ENCODE measurements around the gene PSMC3. TPM values are rescaled to one million over a fixed set of nuclear protein-coding genes. Genes with fewer than 3 reads are reported as not detected.

The PSMC3 gene
- total and polyA plus RNA-seq, 2 of the 13 experiments (the other 11 are each of a cell fraction or from before 2014, with no cell fraction given): 75.8 to 214 TPM

GRCh38 chr11:47407746-47408590 is 18.3 kb downstream of the PSMC3 start, which contains the start of gene SLC39A13 (continued):
- TF ChIP-seq ZHX1 (CRISPR knock-in tag; IDR thresholded peaks at IDR 0.05; ENCODE audit: low read depth): peak; percentile 85
- peak; percentile 71; the same call in 1 of the 2 replicates for TF ChIP-seq KAT7 (CRISPR knock-in tag; IDR thresholded peaks at IDR 0.05; ENCODE audit: borderline replicate concordance)
- no peak for TF ChIP-seq ZZZ3 (CRISPR knock-in tag; IDR thresholded peaks at IDR 0.05; ENCODE audit: borderline replicate concordance)
- TF ChIP-seq HNRNPLL (IDR thresholded peaks at IDR 0.05; ENCODE audit: low read depth, low read length, poor library complexity, severe bottlenecking): peak; percentile 99
- 0 out of 2 replicates have a peak, but pooled peaks have one; percentile 46 for TF ChIP-seq ZNF713 (CRISPR knock-in tag; IDR thresholded peaks at IDR 0.05)
- TF ChIP-seq RAD21 (CRISPR knock-in tag; IDR thresholded peaks at IDR 0.05): peak; percentile 99
- TF ChIP-seq ZSCAN21 (CRISPR knock-in tag; IDR thresholded peaks at IDR 0.05; ENCODE audit: borderline replicate concordance): peak; percentile 82
- TF ChIP-seq CREM (IDR thresholded peaks at IDR 0.05): no peak
- peak; percentile 70 for TF ChIP-seq CREM (CRISPR knock-in tag; IDR thresholded peaks at IDR 0.05)
- peak; percentile 2; the same call in 1 of the 2 replicates for TF ChIP-seq SMC3 (IDR thresholded peaks at IDR 0.05; ENCODE audit: low read length)
- no peak for TF ChIP-seq ZNF841 (CRISPR knock-in tag; IDR thresholded peaks at IDR 0.05; ENCODE audit: borderline replicate concordance)
- TF ChIP-seq ZFP37 (CRISPR knock-in tag; IDR thresholded peaks at IDR 0.05; ENCODE audit: borderline replicate concordance): 0 out of 2 replicates have a peak, but pooled peaks have one; percentile 44
- TF ChIP-seq, protein P1, sequence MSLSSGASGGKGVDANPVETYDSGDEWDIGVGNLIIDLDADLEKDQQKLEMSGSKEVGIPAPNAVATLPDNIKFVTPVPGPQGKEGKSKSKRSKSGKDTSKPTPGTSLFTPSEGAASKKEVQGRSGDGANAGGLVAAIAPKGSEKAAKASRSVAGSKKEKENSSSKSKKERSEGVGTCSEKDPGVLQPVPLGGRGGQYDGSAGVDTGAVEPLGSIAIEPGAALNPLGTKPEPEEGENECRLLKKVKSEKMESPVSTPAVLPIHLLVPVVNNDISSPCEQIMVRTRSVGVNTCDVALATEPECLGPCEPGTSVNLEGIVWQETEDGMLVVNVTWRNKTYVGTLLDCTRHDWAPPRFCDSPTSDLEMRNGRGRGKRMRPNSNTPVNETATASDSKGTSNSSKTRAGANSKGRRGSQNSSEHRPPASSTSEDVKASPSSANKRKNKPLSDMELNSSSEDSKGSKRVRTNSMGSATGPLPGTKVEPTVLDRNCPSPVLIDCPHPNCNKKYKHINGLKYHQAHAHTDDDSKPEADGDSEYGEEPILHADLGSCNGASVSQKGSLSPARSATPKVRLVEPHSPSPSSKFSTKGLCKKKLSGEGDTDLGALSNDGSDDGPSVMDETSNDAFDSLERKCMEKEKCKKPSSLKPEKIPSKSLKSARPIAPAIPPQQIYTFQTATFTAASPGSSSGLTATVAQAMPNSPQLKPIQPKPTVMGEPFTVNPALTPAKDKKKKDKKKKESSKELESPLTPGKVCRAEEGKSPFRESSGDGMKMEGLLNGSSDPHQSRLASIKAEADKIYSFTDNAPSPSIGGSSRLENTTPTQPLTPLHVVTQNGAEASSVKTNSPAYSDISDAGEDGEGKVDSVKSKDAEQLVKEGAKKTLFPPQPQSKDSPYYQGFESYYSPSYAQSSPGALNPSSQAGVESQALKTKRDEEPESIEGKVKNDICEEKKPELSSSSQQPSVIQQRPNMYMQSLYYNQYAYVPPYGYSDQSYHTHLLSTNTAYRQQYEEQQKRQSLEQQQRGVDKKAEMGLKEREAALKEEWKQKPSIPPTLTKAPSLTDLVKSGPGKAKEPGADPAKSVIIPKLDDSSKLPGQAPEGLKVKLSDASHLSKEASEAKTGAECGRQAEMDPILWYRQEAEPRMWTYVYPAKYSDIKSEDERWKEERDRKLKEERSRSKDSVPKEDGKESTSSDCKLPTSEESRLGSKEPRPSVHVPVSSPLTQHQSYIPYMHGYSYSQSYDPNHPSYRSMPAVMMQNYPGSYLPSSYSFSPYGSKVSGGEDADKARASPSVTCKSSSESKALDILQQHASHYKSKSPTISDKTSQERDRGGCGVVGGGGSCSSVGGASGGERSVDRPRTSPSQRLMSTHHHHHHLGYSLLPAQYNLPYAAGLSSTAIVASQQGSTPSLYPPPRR (CRISPR knock-in tag; IDR thresholded peaks at IDR 0.05; ENCODE audit: borderline replicate concordance): no peak
- TF ChIP-seq TMF1 (CRISPR knock-in tag; IDR thresholded peaks at IDR 0.05; ENCODE audit: low read depth): no peak
- TF ChIP-seq NCOA5 (CRISPR knock-in tag; IDR thresholded peaks at IDR 0.05): no peak
- peak; percentile 97 for TF ChIP-seq UBTF (CRISPR knock-in tag; IDR thresholded peaks at IDR 0.05)
- no peak for TF ChIP-seq ZFP36L2 (CRISPR knock-in tag; IDR thresholded peaks at IDR 0.05)
